GM19452 (cell line): Measurements from ENCODE around the gene MYOCOS.
"Not testable (repeated sequence)": the region's sequence is repeated elsewhere in the genome, so short reads cannot be mapped to it uniquely, and the experiment has no call there.

Experiments
- ATAC-seq: cut with Tn5 transposase; IDR thresholded peaks from one replicate; pipeline ENCODE4 v1.9.1; 2021; ENCODE audit not compliant: unreplicated experiment

Gene MYOCOS

DNA sequence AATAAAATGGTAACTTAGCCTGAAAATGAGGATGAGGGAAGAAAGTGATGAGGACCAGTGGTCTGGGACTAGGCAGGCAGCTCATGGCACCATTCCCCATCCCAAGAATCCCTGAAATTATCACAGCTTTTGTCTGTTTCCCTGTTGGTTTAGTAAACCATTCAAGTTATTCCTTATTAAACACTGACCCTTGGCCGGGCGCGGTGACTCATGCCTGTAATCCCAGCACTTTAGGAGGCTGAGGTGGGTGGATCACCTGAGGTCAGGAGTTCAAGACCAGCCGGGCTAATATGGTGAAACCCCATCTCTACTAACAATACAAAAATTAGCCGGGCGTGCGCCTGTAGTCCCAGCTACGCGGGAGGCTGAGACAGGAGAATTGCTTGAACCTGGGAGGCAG is 34.2 kb downstream of the MYOCOS start:
- ATAC-seq = not testable (repeated sequence)

GRCh38 chr1:171661076-171661650 is 39.1 kb downstream of the MYOCOS start:
- no peak for ATAC-seq

DNA sequence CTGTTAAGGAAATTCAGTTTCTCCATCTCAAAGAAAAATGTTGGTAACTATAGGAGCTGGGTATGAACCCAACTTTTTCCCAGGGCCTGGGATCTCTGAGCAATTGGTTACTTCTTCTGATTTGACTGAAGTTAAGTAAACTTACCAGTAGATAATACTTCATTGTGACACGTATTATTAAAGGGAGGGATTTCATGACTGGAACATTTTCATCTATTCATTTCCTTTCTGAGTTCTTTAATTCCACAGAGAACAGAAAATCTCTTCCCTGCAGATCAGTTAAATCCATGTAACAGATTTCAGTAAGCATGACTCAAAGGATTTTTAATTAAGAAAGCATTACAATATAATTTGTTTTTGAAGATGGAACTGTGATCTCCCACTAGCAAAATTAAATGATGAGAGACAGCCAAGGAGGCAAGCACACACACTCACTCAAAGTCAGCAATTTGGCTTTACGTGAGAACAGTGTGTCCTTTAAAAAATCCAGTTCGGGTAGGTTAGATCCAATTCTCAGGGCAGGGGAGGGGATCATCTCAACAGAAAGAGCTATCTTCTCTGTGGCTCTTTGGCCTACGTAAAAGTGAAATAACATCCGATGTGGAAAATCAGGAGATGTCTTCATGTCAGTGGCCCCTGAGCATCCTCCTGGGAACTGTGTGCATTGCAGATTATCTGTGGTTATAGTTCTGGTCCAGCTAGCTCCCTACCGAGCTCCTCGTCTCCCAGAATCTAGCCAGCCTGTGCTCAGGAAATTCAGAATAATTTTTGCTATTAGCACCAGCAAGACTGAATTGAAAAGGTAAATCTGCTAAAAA is 41.2 kb downstream of the MYOCOS start:
- ATAC-seq = no peak

GRCh38 chr1:171663854-171664575 is 42.0 kb downstream of the MYOCOS start:
- no peak for ATAC-seq

DNA sequence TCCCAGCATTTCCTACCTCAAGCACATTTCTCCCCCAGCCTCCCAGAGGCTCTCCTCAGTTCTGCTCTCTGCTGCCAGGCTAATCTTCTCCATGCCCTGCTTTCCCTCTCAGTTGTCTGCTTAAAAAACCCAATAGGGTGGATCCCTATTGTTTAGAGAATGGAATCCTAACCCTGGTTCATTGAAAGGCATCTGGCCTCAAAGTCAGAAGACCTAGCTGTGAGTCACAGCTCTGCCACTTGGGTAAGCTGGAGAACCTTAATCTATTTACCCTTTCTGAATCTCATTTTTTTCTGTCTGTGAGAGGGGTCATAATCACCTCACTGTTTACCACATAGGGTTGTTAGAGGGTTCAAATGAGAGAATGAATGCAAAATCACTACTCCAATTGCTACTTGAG is 42.9 kb downstream of the MYOCOS start:
- ATAC-seq = no peak

- no peak for ATAC-seq
These were observed 44.2 kb downstream of the MYOCOS start for GRCh38 chr1:171666114-171666769.

- no peak for ATAC-seq
These were observed 46.3 kb downstream of the MYOCOS start for GRCh38 chr1:171668372-171668771.

DNA sequence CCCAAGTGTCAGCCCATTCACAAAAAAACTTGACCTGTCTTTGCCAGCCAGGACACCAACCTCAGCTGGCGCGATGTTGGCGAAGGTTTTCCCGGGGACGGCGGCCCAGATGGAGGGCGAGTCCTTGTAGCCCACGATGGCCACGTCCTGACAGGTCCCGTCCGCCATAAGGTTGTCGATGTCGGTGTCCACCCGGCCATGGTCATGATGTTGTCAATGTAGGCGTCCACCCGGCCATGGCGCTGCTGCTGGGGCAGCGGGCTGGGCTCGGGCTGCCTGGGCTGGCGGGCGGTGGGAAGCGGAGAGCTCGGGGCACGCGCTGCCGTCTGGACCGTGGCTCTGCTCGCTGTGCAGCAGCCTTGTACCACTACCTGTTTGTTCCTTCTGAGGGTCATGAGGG is 48.7 kb downstream of the MYOCOS start:
- no peak for ATAC-seq

GRCh38 chr1:171674431-171675405 is 52.7 kb downstream of the MYOCOS start:
- ATAC-seq = no peak
